HG02798 (cell line): ENCODE data around the gene TYW1.
"Not testable (repeated sequence)": the region's sequence is repeated elsewhere in the genome, so short reads cannot be mapped to it uniquely, and the experiment has no call there.

Source experiments
- ATAC-seq: cut with Tn5 transposase; IDR thresholded peaks from one replicate; pipeline ENCODE4 v1.9.1; 2021; ENCODE audit warnings: mild to moderate bottlenecking; ENCODE audit not compliant: unreplicated experiment, poor library complexity

TYW1 gene

DNA sequence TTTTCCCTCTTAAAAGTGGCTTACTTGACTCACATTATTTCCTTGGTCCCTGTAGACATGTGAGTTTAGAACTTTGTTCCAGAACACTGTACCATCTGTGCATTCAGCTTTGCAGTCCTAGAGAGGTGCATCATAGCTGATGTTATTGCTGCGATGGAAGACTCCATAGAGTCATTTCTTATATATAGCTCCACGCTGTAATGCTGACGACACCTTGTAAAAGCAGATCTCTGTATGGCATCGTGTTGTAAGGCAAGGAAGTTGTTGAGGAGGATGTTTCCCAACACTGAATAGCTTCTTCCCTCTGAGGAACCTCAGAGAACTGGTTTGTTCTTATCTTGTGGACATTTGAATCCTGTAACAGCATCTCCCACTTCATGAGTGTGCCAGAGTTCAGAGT lies 109.6 kb downstream of the TYW1 start:
- ATAC-seq, result not testable (repeated sequence)

GRCh38 chr7:67111342-67111741 lies 114.7 kb downstream of the TYW1 start:
- ATAC-seq, result not testable (repeated sequence)

DNA sequence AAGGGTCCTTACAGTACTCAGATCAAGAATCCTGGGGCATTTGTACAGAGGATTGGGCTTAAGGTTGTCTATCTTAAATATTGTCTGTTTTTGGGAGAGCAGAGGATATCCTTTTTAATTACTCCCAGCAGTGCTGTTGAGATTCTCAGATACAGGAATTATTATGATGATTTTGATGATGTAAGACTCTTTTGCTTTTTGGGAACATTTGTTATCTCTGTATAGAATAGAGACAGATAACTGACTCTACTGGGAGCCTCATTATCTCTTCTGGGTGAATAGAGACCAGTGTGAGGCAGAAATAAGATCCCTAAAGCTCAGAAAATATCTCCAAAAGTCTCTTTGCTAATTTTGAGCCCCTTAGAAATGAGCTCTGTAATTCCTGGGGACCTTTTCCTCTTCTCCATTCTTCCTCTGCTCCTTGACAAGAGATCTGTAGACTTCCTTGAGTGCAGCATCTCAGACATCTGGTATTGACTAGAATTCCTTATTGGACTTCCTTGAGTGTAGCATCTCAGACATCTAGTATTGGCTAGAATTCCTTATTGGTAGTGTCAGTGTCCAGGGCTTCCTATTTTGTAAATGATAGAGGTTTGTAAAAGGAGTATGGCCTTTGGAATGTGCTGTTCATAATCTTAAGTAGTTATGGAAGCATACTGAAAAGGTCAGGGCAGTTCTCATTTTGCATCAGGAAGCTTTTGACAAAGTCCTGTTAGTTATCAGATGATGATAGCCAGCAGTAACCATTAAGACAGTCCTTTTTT lies 118.0 kb downstream of the TYW1 start:
- ATAC-seq, result not testable (repeated sequence)

- not testable (repeated sequence) for ATAC-seq
Measured at GRCh38 chr7:67120491-67120890, 123.9 kb downstream of the TYW1 start.

DNA sequence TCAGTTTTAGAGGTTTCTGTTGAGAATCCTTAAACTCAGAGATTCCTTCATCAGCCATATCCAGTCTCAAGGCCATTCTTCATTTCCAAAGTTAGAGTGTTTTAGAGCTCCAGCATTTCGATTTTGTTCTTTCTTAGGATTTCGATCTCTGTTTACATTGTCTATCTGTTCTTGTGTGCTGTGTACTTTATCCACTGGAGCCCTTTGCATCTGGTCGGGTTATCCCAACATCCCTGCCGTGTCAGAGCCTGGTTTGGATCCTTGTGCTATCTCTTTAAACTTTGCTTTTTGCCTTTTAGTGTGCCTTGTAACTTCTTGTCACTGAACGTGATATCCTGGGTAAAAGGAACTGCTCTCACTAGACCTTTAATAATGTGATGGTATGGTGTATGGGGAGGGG lies 131.6 kb downstream of the TYW1 start:
- not testable (repeated sequence) for ATAC-seq

DNA sequence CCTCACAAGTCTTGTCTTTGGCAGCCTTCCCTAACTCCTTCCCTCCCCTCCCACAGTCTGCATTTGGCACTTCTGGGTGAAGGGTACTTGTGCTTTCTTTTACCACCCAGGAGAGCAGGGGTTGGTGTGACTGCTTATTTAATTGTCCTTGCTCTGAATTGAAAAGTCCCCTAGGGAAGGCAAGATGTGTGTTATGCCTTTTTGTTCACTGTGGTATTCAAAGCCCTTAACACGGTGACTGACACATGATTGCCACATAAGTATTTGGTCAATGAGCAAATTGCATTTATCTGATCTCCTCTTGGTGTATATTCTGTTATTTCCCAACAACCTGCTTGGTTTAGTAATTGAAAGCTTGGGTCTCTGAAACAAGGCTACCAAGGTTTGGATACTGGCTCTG lies 134.1 kb downstream of the TYW1 start:
- not testable (repeated sequence) for ATAC-seq

DNA sequence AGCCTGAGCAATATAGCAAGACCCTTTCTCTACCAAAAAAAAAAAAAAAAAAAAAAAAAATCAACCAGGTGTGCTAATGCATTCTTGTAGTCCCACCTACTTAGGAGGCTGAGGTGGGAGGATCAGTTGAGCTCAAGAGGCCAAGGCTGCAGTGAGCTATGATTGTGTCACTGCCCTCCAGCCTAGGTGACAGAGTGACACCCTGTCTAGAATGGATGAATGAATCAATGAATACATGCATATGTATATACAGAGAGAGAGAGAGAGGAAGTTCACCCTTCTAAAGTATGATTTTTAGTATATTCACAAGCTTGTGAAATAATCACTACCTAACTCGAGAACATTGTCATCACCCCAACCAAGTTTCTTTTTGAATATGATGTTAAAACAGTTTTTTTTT lies 138.3 kb downstream of the TYW1 start:
- not testable (repeated sequence) for ATAC-seq

GRCh38 chr7:67135617-67136486 lies 139.2 kb downstream of the TYW1 start:
- ATAC-seq, result not testable (repeated sequence)

DNA sequence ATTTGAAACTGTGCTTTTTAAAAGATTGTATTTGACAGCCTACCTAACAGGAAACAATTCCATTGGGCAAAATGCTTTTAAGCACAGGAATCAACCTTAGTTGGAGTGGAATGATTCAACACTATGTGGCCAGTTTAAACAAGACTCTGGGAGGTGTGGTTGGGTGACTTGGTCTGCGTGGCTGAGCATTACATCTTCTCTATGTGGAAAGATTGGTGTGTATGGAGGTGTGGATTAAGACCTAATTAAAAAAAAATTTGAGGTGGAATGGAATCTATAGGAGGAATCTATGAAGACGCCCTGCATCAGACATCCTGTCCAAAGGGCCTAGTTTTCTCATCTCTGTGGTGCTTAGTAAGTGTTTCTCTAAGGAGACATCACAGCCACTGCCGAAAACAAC lies 140.9 kb downstream of the TYW1 start:
- not testable (repeated sequence) for ATAC-seq

GRCh38 chr7:67139876-67140275 lies 143.2 kb downstream of the TYW1 start:
- ATAC-seq, result not testable (repeated sequence)

- ATAC-seq, result not testable (repeated sequence)
Measured at GRCh38 chr7:67141001-67141400, 144.4 kb downstream of the TYW1 start.

GRCh38 chr7:67143091-67143786 lies 146.6 kb downstream of the TYW1 start:
- ATAC-seq, result not testable (repeated sequence)

GRCh38 chr7:67145581-67146193 lies 149.1 kb downstream of the TYW1 start:
- ATAC-seq, result not testable (repeated sequence)

GRCh38 chr7:67149131-67149530 lies 152.5 kb downstream of the TYW1 start:
- ATAC-seq, result not testable (repeated sequence)

DNA sequence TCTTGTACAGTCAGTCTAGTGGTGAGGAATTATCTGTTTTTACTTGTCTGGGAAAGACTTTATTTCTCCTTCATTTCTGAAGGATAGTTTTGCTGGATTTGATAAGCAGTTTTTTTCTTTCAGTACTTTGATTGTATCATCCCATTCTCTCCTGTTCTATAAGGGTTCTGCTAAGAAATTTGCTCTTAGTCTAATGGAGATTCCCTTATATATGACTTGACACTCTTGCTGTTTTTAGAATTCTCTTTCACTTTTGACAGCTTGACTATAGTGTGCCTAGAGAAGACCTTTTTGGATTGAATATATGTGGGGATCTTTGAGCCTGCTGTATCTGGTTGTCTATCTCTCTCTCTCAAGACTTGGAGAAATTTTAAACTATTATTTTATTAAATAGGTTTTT lies 157.7 kb downstream of the TYW1 start:
- not testable (repeated sequence) for ATAC-seq

DNA sequence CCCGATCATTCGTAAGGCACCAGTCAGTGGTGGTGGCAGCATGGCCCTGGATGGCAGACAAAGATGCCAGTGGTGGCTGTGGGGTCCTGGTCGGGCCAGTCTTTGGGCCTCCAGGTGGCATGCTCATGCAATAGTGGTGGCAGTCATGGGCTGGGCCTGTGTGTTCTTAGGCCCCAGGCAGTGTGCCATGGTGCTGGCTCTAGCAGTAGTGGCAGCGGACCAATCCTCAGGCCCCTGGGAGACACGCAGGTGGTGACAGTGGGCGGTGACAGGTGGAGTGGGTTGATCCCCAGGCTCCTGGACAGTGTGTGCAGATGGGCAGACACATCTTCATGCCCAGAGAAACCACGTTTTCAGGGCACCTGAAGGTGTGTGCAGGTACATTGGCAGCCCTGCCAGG lies 159.4 kb downstream of the TYW1 start:
- not testable (repeated sequence) for ATAC-seq

- ATAC-seq, result not testable (repeated sequence)
Measured at GRCh38 chr7:67163285-67163684, 166.7 kb downstream of the TYW1 start.

- ATAC-seq, result peak; percentile 64
Measured at GRCh38 chr7:67171151-67171550, 174.5 kb downstream of the TYW1 start.

DNA sequence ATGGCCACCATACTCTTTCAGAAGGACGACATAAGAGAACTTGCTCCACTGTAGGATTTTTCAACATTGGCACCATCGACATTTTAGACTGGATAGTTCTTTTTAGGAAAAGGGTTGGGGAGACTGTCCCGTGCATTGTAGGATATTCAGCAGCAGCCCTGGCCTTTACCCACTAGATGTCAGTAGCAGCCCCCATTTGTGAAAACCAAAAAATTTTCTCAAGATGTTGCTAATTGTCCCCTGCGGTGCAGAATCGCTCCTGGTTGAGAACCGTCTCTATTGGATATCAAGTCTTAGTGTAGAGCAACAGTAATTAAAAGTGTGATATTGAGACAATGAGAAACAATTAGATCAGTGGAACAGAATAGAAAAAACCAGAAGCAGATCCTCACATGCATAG lies 180.1 kb downstream of the TYW1 start:
- peak; percentile 57 for ATAC-seq
